ENCODE measurements around the gene MLH3. TPM values are rescaled to one million over a fixed set of nuclear protein-coding genes. Genes with fewer than 3 reads are reported as not detected.
"Not testable (repeated sequence)": the region's sequence is repeated elsewhere in the genome, so short reads cannot be mapped to it uniquely, and the experiment has no call there.

Gene MLH3
- total RNA-seq, result 44.2 TPM

- DNase-seq (ENCODE audit: low spot score), result peak; percentile 88
Measured at GRCh38 chr14:75050852-75051555, at the start of gene MLH3. MLH3 (minus strand) TSS chr14:75051467; CDS start chr14:75049655, 1,812 bp downstream.

DNA sequence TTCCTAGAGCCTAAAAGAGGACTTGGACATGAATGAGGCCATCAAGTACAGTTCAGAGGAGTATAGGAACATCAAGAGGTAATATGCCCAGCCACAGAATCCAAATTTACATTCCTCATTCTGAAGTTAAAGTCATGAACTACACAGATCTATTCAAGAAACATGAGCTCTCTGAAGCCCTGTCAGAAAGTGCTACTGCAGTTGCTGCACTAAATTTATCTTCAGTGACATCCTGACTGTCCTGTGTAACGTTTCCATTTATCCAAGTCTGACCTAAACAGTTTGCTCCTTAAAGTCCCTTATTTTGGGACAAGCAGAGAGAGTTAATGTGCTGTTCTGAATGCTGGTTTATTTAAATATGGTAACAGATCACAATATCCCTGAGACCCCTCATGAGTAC, 47.4 kb upstream of the MLH3 start:
- DNase-seq (ENCODE audit: low spot score), result no peak

DNA sequence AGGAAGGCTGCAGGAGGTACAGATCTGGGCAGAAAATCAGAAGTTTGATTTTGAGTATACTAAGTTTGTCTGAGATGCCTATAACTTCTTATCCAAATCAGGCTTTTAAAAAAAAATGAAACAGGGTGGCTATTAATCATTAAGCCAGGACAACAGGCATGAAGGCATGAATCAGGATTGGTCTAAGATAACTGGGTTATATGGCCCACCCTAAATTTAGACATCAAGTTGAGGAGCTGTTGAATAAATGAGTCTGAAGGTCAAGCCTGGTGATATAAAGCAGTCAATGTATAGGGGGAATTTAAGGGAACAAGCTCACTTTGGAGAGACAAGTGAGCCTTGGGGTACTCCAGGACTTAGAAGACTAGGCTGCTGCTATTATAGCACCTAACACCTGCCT, 46.9 kb upstream of the MLH3 start:
- DNase-seq (ENCODE audit: low spot score), result no peak

GRCh38 chr14:75096959-75097358, 45.7 kb upstream of the MLH3 start:
- no peak for DNase-seq (ENCODE audit: low spot score)

GRCh38 chr14:75095690-75096089, 44.4 kb upstream of the MLH3 start:
- DNase-seq (ENCODE audit: low spot score), result no peak

- no peak for DNase-seq (ENCODE audit: low spot score)
Measured at GRCh38 chr14:75094896-75095295, 43.6 kb upstream of the MLH3 start.

DNA sequence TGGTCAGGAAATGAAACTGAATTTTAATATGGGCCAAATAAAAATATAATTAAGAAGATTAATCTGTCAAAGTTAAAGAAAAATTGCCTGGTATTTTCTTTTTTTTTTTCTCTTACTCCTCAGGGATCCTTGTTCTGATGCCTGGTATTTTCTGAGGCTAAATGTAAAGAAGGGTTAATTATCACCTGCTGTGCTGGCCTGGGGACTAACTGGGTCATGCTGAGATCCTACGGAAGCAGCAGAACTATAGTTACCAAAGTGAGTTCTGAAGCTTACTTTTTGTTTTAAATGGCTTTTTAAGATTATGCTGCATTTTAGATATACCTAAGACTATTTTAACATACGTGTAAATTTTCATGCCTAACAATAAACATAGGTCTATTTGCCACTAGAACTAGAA, 41.4 kb upstream of the MLH3 start:
- DNase-seq (ENCODE audit: low spot score), result no peak

- no peak for DNase-seq (ENCODE audit: low spot score)
Measured at GRCh38 chr14:75091251-75091650, 40.0 kb upstream of the MLH3 start.

- DNase-seq (ENCODE audit: low spot score), result no peak
Measured at GRCh38 chr14:75090353-75090752, 39.1 kb upstream of the MLH3 start.

DNA sequence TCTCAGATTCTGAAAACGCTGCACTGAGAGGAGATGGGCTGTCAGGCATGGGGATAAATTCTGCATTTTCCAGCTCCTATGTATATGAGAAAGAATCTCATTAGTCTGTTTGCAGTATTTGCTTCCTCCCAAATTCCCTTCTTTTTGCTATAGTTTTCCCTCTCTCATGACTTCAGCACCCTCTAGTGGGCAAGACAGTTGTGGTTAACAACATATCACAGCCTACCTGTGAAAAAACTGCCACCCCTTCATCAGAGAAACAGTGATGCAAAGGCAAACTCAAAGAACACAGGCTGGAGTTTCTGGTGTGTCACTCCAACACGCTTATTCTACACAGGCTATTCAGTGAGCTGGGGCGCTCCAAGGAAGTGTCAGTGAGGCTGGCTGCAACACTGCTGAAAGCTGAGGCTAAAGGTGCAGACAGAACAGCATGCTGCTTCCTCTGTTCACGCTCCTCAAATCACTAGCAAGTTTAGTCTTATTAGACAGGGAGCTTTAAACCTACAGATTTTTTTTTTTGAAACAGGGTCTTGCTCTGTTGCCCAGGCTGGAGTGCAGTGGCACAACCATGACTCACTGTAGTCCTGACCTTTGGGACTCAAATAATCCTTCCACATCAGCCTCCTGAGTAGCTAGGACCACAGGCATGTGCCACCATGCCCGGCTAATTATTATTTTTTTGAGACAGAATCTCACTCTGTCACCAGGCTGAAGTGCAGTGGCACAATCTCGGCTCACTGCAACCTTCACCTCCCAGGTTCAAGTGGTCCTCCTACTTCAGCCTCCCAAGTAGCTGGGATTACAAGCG, 37.5 kb upstream of the MLH3 start:
- DNase-seq (ENCODE audit: low spot score), result peak; percentile 59

DNA sequence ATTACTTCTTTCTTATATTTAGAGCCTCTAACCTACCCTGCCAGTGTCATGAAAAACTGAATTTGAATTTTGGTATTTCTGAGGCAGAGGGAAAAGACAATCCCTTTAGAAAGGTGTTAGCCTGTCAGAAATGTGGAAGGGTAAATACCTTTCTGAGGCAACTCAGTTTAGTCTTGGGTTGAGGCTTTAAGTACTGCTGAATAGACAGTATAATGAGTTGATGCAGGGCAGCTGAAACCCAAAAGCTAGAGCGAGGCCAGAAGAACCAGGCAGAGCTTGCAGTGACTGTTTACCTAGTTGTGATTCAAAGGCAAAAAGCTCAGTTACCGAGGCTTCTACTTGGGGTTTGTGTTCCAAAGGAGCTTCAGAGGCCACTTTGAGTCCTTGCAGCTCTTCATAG, 36.9 kb upstream of the MLH3 start:
- DNase-seq (ENCODE audit: low spot score), result no peak

DNA sequence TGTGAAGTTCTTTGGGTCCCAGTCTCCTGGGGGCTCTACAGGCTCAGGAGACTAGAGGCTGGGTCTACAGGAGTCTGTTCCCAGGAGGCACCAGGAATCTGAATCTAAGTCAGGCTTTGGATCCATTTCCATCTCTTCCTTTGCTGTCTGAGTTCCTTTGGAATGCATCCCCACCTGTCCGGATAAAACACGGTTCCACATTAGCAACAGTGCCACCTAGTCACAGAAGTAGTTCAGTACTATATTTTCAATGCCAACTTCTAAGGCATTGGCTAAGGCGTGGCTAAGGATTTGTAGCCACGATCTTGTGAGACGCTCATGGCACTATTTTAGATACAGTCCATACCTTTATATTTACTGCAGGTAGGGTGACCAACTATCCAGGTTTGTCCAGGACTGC, 33.2 kb upstream of the MLH3 start:
- DNase-seq (ENCODE audit: low spot score), result no peak

- no peak for DNase-seq (ENCODE audit: low spot score)
Measured at GRCh38 chr14:75083271-75083670, 32.0 kb upstream of the MLH3 start.

- no peak for DNase-seq (ENCODE audit: low spot score)
Measured at GRCh38 chr14:75081660-75082229, 30.5 kb upstream of the MLH3 start.

GRCh38 chr14:75079521-75079920, 28.3 kb upstream of the MLH3 start:
- DNase-seq (ENCODE audit: low spot score), result no peak

- DNase-seq (ENCODE audit: low spot score), result no peak
Measured at GRCh38 chr14:75077794-75078193, 26.5 kb upstream of the MLH3 start.

- no peak for DNase-seq (ENCODE audit: low spot score)
Measured at GRCh38 chr14:75070383-75070782, 19.1 kb upstream of the MLH3 start.

DNA sequence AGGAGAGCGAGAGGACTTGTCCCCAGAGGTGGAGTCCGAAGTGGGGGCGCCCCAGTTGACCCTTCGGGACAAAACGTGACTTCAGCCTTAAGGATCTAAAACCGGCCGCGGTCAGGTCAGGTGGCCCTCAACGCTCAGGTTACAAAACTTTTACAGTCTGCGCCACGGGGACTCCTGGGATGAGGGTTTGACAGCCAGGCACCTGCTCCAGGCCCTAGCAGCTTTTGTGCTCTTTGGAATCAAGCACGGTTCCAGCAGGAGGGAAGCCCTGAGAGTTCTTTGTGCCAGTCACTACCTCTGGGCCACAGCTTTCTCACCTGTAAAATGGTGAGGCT, 18.5 kb upstream of the MLH3 start:
- no peak for DNase-seq (ENCODE audit: low spot score)

DNA sequence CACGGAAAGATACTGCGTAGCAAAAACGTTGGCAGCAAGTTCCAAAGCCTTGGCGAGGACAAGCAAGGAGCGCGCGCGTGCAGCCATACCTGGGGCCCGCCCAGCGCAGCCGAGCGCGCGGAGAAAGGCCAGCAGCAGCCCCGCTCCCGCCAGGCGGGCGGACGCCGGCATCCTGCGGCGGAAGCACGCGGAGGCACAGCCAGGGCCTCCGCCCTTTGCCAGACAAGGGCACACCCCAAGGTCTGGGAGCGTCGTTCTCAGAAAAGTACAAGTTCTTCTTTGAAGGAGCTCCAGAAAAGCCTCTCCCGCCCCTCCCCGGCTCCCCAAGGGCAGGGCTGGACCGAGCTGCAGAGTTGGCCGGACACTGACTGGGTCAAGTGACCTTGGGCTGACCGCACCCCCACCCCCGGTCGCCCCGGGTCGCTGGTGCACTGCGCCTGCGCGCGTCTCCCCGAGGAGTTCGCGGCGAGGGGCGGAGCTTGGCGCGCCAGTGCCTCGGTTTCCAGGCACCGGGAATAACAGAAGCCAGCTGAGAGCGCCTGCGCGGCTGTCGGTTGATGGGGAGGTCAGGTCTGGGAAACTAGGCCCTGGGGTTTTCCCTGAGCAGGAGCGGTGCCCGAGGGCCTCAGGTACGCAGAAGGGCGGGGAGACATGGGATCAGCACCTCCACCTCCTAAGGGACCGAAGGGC, 18.0 kb upstream of the MLH3 start, which contains the start of gene ZC2HC1C:
TSS of gene ZC2HC1C (plus strand) at position 521 of the 690 bp plus-strand sequence. CDS start 933 bp downstream, outside the sequence.
- peak; percentile 95 for DNase-seq (ENCODE audit: low spot score)

GRCh38 chr14:75068294-75069120, 17.2 kb upstream of the MLH3 start:
- DNase-seq (ENCODE audit: low spot score), result no peak

DNA sequence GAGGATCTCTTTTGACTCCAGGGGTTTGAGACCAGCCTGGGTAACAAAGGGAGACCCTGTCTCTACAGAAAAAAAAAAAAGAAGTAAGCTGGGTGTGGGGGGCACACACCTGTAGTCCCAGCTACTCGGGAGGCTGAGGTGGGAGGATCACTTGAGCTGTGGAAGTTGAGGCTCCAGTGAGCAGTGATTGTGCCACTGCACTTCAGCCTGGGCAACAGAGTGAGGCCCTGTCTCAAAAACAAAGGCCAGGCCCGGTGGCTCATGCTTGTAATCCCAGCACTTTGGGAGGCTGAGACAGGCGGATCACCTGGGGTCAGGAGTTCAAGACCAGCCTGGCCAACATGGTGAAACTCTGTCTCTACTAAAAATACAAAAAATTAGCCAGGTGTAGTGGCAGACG, 16.5 kb upstream of the MLH3 start:
- DNase-seq (ENCODE audit: low spot score), result not testable (repeated sequence)
